SU-DHL-6 (cell line): ENCODE results near the gene ATF1.

ENCODE experiments used
- EZH2phosphoT487 ChIP-seq: fragments of 200-600 bp; sonication (generic), shearing (Covaris generic); conservative IDR thresholded peaks from 2 replicates; pipeline ENCODE4 v1.6.1; 2018; ENCODE audit warnings: mild to moderate bottlenecking, antibody characterized with exemption, low read length, moderate library complexity, mixed read lengths
- TF ChIP-seq, protein P1 (sequence below): fragments of 200-600 bp; sonication (generic); IDR thresholded peaks from one replicate; pipeline ENCODE4 v1.5.1; 2017; ENCODE audit warnings: antibody characterized with exemption, mild to moderate bottlenecking, low read length, moderate library complexity; ENCODE audit not compliant: insufficient read depth, poor library complexity, severe bottlenecking

DNA sequence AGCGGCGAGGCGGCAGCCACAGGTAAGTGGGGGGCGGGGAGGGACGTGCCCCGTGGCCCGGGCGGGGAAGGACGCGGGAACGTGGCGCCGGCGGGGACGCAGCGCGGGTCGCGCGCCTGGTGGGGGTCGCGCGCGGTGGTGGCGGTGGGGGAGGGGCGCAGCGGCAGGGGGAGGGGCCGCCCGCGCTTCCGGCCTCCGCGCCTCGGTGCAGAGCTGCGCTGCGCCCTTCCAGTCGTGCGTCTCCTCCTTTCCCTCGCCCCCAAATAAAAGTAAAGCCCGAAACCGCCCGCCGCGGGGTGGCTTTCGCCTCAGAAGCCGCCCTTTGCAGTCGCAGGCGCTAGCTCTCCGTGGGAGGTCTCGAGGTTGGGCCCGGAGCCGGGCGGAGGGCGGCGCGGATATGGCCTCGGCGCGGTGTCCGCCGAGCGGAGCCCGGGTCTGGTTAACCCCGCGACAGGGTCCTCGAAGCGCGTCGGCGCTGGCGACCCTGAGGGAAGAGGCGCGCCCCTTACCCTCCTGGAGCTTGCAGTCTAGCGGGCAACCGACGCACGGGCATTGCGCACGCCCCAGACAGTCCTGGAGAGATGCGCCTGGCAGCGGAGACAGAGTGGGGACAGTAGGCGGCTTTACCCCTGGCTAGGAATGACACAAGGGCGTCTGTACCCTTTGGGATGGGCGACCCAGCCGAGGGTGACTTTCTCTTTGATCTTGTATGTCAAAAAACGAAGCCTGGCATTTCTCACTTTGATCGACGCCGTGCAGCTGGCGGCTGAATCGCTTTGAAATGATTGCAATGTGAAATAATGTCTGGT, 589 bp downstream of the ATF1 start:
- TF ChIP-seq, protein P1, sequence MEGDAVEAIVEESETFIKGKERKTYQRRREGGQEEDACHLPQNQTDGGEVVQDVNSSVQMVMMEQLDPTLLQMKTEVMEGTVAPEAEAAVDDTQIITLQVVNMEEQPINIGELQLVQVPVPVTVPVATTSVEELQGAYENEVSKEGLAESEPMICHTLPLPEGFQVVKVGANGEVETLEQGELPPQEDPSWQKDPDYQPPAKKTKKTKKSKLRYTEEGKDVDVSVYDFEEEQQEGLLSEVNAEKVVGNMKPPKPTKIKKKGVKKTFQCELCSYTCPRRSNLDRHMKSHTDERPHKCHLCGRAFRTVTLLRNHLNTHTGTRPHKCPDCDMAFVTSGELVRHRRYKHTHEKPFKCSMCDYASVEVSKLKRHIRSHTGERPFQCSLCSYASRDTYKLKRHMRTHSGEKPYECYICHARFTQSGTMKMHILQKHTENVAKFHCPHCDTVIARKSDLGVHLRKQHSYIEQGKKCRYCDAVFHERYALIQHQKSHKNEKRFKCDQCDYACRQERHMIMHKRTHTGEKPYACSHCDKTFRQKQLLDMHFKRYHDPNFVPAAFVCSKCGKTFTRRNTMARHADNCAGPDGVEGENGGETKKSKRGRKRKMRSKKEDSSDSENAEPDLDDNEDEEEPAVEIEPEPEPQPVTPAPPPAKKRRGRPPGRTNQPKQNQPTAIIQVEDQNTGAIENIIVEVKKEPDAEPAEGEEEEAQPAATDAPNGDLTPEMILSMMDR, result no peak
- no peak for TF ChIP-seq EZH2phosphoT487
